GM12874 (cell line): ENCODE measurements around the gene CH25H.

Experiments used
- CTCF ChIP-seq: IDR thresholded peaks from 2 replicates; pipeline ENCODE4 v1.5.1; 2011; ENCODE audit warnings: low read depth, mild to moderate bottlenecking, control low read depth, low read length, moderate library complexity; ENCODE audit not compliant: insufficient read depth

The CH25H gene

GRCh38 chr10:89203237-89203636 lies 3.9 kb downstream of the CH25H start:
- TF ChIP-seq CTCF = no peak

GRCh38 chr10:89202033-89202425 lies 5.1 kb downstream of the CH25H start:
- TF ChIP-seq CTCF = no peak

GRCh38 chr10:89201345-89202032 lies 5.6 kb downstream of the CH25H start:
- no peak for TF ChIP-seq CTCF

- no peak for TF ChIP-seq CTCF
Observed at GRCh38 chr10:89197473-89197872, 9.6 kb downstream of the CH25H start.

- no peak for TF ChIP-seq CTCF
Observed at GRCh38 chr10:89189211-89189734, 17.8 kb downstream of the CH25H start.

GRCh38 chr10:89185658-89186057 lies 21.5 kb downstream of the CH25H start:
- no peak for TF ChIP-seq CTCF

- no peak for TF ChIP-seq CTCF
Observed at GRCh38 chr10:89184638-89185037, 22.5 kb downstream of the CH25H start.
